GM19452 (cell line): Measurements from ENCODE around the gene CDC45.
"Not testable (repeated sequence)": the region's sequence is repeated elsewhere in the genome, so short reads cannot be mapped to it uniquely, and the experiment has no call there.

Experiments used
- ATAC-seq: cut with Tn5 transposase; IDR thresholded peaks from one replicate; pipeline ENCODE4 v1.9.1; 2021; ENCODE audit not compliant: unreplicated experiment

The CDC45 gene

GRCh38 chr22:19526076-19526701 lies 46.5 kb downstream of the CDC45 start:
- ATAC-seq, result no peak

- no peak for ATAC-seq
These were observed 47.0 kb downstream of the CDC45 start for GRCh38 chr22:19526702-19527111.

- no peak for ATAC-seq
These were observed 47.6 kb downstream of the CDC45 start for GRCh38 chr22:19527321-19527721.

GRCh38 chr22:19527861-19528417 lies 48.2 kb downstream of the CDC45 start:
- no peak for ATAC-seq

- no peak for ATAC-seq
These were observed 50.1 kb downstream of the CDC45 start for GRCh38 chr22:19529811-19530210.

GRCh38 chr22:19530751-19531150 lies 51.0 kb downstream of the CDC45 start:
- no peak for ATAC-seq

GRCh38 chr22:19531327-19531726 lies 51.6 kb downstream of the CDC45 start:
- not testable (repeated sequence) for ATAC-seq

GRCh38 chr22:19533049-19533626 lies 53.4 kb downstream of the CDC45 start:
- no peak for ATAC-seq

GRCh38 chr22:19533857-19534256 lies 54.1 kb downstream of the CDC45 start:
- ATAC-seq, result no peak

- no peak for ATAC-seq
These were observed 55.3 kb downstream of the CDC45 start for GRCh38 chr22:19535001-19535400.

GRCh38 chr22:19536564-19536963 lies 56.8 kb downstream of the CDC45 start:
- no peak for ATAC-seq

GRCh38 chr22:19537941-19538488 lies 58.3 kb downstream of the CDC45 start:
- no peak for ATAC-seq

- no peak for ATAC-seq
These were observed 60.7 kb downstream of the CDC45 start for GRCh38 chr22:19540394-19540793.

- no peak for ATAC-seq
These were observed 64.4 kb downstream of the CDC45 start for GRCh38 chr22:19543970-19544708.

GRCh38 chr22:19545935-19546207 lies 66.2 kb downstream of the CDC45 start:
- no peak for ATAC-seq

GRCh38 chr22:19546680-19547079 lies 67.0 kb downstream of the CDC45 start:
- no peak for ATAC-seq

GRCh38 chr22:19547620-19548019 lies 67.9 kb downstream of the CDC45 start:
- ATAC-seq, result no peak

- not testable (repeated sequence) for ATAC-seq
These were observed 68.7 kb downstream of the CDC45 start for GRCh38 chr22:19548427-19548826.

GRCh38 chr22:19548964-19549363 lies 69.2 kb downstream of the CDC45 start:
- ATAC-seq, result no peak

GRCh38 chr22:19549428-19549827 lies 69.7 kb downstream of the CDC45 start:
- no peak for ATAC-seq

- ATAC-seq, result no peak
These were observed 70.7 kb downstream of the CDC45 start for GRCh38 chr22:19550382-19550781.

GRCh38 chr22:19553201-19553600 lies 73.5 kb downstream of the CDC45 start:
- no peak for ATAC-seq
